HL-60 (cell line): Measurements from ENCODE around the gene LITAFD.

Experiments
- DNase-seq, 2 experiments: peaks; one replicate each; pipeline ENCODE4 v3.0.0-alpha.2; 2010 to 2020; ENCODE audit warnings: low read depth in 1 of 2, low spot score in 1 of 2
- H3K27ac ChIP-seq: fragments of 250-450 bp; sonication (Bioruptor Pico); replicated peaks from 2 replicates; pipeline ENCODE4 v1.5.1; 2020; ENCODE audit warnings: mild to moderate bottlenecking, moderate library complexity
- H3K27me3 ChIP-seq: fragments of 250-450 bp; sonication (Bioruptor Pico); 2 replicates; pipeline ENCODE4 v1.5.1; 2021; ENCODE audit warnings: mild to moderate bottlenecking, moderate library complexity; ENCODE audit not compliant: insufficient read depth, poor library complexity, severe bottlenecking
- H3K4me3 ChIP-seq: replicated peaks from 2 replicates; pipeline ENCODE4 v1.5.1; 2011; ENCODE audit warnings: mild to moderate bottlenecking, control low read depth, low read length; ENCODE audit not compliant: insufficient read depth
- GABPA ChIP-seq: IDR thresholded peaks from 2 replicates; pipeline ENCODE4 v1.6.1; 2012; ENCODE audit warnings: low read depth
- POLR2AphosphoS5 ChIP-seq: IDR thresholded peaks from 2 replicates; pipeline ENCODE4 v1.6.1; 2012; ENCODE audit warnings: low read depth
- SPI1 ChIP-seq: IDR thresholded peaks from 2 replicates; pipeline ENCODE4 v1.6.1; 2012; ENCODE audit warnings: low read depth, mild to moderate bottlenecking, borderline replicate concordance
- TF ChIP-seq, protein P1 (sequence below): IDR thresholded peaks from one replicate; pipeline ENCODE4 v1.5.1; 2011; ENCODE audit warnings: low read length, control low read depth, inconsistent platforms; ENCODE audit not compliant: insufficient read depth
- TF ChIP-seq, protein P2 (sequence below): IDR thresholded peaks from 2 replicates; pipeline ENCODE4 v1.6.1; 2012; ENCODE audit warnings: low read depth; ENCODE audit not compliant: insufficient replicate concordance

LITAFD gene

DNA sequence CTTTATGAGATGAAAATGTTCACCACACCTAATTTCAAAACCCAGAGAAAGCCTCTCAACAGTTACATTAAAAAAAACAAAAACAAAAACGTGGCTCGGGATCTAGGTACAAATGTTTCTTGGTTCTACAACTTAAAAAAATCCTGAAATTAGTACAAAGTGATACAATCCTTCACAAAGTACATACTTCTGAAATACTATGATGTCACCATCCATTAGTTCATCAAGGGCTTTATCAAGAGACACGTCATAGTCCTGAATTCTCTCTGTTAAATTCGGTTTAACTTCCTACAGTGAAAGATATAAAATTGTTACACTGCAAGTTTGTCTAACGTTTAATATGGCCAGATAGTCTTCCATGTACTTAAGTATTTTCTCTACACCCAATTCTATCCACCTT lies 18.2 kb downstream of the LITAFD start:
- no peak overlapping the region for H3K27ac ChIP-seq
- no peaks in the 10 kb centered on the region for H3K27me3 ChIP-seq
- TF ChIP-seq, protein P1, sequence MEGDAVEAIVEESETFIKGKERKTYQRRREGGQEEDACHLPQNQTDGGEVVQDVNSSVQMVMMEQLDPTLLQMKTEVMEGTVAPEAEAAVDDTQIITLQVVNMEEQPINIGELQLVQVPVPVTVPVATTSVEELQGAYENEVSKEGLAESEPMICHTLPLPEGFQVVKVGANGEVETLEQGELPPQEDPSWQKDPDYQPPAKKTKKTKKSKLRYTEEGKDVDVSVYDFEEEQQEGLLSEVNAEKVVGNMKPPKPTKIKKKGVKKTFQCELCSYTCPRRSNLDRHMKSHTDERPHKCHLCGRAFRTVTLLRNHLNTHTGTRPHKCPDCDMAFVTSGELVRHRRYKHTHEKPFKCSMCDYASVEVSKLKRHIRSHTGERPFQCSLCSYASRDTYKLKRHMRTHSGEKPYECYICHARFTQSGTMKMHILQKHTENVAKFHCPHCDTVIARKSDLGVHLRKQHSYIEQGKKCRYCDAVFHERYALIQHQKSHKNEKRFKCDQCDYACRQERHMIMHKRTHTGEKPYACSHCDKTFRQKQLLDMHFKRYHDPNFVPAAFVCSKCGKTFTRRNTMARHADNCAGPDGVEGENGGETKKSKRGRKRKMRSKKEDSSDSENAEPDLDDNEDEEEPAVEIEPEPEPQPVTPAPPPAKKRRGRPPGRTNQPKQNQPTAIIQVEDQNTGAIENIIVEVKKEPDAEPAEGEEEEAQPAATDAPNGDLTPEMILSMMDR, result no peak
- no peak for TF ChIP-seq SPI1
- TF ChIP-seq, protein P2, sequence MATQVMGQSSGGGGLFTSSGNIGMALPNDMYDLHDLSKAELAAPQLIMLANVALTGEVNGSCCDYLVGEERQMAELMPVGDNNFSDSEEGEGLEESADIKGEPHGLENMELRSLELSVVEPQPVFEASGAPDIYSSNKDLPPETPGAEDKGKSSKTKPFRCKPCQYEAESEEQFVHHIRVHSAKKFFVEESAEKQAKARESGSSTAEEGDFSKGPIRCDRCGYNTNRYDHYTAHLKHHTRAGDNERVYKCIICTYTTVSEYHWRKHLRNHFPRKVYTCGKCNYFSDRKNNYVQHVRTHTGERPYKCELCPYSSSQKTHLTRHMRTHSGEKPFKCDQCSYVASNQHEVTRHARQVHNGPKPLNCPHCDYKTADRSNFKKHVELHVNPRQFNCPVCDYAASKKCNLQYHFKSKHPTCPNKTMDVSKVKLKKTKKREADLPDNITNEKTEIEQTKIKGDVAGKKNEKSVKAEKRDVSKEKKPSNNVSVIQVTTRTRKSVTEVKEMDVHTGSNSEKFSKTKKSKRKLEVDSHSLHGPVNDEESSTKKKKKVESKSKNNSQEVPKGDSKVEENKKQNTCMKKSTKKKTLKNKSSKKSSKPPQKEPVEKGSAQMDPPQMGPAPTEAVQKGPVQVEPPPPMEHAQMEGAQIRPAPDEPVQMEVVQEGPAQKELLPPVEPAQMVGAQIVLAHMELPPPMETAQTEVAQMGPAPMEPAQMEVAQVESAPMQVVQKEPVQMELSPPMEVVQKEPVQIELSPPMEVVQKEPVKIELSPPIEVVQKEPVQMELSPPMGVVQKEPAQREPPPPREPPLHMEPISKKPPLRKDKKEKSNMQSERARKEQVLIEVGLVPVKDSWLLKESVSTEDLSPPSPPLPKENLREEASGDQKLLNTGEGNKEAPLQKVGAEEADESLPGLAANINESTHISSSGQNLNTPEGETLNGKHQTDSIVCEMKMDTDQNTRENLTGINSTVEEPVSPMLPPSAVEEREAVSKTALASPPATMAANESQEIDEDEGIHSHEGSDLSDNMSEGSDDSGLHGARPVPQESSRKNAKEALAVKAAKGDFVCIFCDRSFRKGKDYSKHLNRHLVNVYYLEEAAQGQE, result no peak
- no peak for DNase-seq
- H3K4me3 ChIP-seq, result no peak overlapping the region

DNA sequence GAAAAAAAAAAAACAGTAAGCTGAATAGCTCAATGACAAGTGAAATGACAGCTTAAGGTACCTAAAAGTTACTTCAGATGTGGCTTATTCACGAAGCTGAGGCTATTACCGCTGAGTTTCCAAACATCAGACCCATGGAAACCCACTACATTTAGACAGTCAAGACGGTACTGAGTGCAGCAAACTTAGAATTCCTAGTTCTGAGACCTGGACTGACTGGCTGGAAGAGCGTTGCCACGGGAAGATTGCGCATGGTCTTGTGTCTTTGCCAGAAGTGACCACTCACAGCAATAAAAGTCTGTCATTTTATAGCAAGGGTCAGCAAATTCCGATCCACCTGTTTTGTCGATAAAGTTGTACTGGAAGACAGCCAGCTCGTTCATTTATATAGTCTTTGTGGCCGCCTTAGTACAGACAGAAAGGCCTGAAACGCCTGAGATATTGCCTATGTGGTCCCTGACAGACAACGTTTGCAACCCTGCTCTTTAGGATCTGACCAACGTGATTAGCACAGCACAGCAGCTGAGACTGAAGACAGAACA lies 19.2 kb downstream of the LITAFD start:
- no peak for DNase-seq
- no peak for TF ChIP-seq SPI1
- no peak for TF ChIP-seq POLR2AphosphoS5
- TF ChIP-seq, protein P1, result no peak
- TF ChIP-seq, protein P2, result no peak
- TF ChIP-seq GABPA, result no peak
- H3K27me3 ChIP-seq, result no peaks in the 10 kb centered on the region
- H3K4me3 ChIP-seq, result no peak overlapping the region
- no peak overlapping the region for H3K27ac ChIP-seq

DNA sequence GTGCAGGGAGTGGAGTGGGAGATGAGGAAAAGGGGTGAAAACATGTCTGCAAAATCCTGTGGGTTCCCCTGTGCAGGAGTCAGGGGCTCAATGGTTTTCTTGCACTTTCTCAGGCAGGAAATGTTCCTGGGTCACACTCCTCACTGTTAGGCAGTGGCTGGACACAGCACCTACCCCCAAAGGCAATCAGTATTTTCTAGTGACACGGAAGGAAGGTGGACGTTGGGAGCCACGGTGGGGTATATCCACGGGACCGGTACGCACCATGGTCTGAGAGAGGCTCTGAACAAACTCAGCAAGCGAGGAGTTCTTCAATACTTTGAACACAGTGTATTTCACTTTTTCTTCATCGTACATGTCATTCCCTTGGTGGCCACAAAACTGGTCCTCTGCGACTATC lies 20.9 kb downstream of the LITAFD start:
- TF ChIP-seq GABPA, result no peak
- TF ChIP-seq SPI1, result no peak
- TF ChIP-seq POLR2AphosphoS5, result no peak
- TF ChIP-seq, protein P1, result no peak
- TF ChIP-seq, protein P2, result no peak
- no peak for DNase-seq

More for the DNA sequence above, 20.9 kb downstream of the LITAFD start:
- Histone ChIP-seq H3K27ac (no peak overlapping the region), H3K27me3 (no peaks in the 10 kb centered on the region), H3K4me3 (no peak overlapping the region)
